HG02870 (cell line): ENCODE results near the gene QRICH1.
A peak's percentile ranks its signal among the peaks of the same experiment; 100 is the strongest.

Source experiments
- ATAC-seq: cut with Tn5 transposase; IDR thresholded peaks from one replicate; pipeline ENCODE4 v1.9.1; 2021; ENCODE audit warnings: mild to moderate bottlenecking, moderate library complexity; ENCODE audit not compliant: unreplicated experiment

Gene QRICH1

GRCh38 chr3:48999085-48999858, 94.6 kb downstream of the QRICH1 start:
- no peak for ATAC-seq

- no peak for ATAC-seq
Observed at GRCh38 chr3:48997714-48998637, 95.9 kb downstream of the QRICH1 start.

GRCh38 chr3:48997102-48997635, 96.7 kb downstream of the QRICH1 start:
- ATAC-seq, result no peak

- no peak for ATAC-seq
Observed at GRCh38 chr3:48996640-48997039, 97.2 kb downstream of the QRICH1 start.

- ATAC-seq, result no peak
Observed at GRCh38 chr3:48993834-48994233, 100.0 kb downstream of the QRICH1 start.

DNA sequence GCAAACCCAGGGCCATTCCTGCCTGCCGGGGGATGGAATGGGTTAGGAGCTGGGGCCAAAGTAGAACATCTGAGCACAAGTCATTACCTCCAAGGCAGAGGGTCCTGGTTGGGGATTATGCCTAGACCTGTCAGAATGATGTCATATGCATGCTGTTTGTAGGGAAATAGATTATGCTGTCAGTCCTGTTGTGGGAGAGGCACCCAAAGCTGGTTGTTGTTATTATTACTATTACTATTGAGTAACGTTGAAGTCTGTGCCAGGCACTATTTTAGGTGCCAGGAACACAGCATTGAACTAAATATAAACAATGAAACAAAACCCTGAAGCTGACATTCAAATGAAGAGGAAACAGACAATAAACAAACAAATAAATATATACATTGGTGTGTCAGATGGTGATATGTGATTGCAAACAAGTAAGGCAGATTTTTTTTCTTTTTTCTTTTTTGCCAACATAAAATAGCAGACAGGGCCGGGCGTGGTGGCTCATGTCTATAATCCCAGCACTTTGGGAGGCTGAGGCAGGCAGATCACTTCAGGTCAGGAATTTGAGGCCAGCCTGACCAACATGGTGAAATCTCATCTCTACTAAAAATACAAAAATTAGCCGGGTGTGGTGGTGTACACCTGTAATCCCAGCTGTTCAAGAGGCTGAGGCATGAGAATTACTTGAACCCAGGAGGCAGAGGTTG, 101.9 kb downstream of the QRICH1 start:
- ATAC-seq, result no peak

GRCh38 chr3:48990636-48991469, 103.0 kb downstream of the QRICH1 start:
- peak; percentile 14 for ATAC-seq

DNA sequence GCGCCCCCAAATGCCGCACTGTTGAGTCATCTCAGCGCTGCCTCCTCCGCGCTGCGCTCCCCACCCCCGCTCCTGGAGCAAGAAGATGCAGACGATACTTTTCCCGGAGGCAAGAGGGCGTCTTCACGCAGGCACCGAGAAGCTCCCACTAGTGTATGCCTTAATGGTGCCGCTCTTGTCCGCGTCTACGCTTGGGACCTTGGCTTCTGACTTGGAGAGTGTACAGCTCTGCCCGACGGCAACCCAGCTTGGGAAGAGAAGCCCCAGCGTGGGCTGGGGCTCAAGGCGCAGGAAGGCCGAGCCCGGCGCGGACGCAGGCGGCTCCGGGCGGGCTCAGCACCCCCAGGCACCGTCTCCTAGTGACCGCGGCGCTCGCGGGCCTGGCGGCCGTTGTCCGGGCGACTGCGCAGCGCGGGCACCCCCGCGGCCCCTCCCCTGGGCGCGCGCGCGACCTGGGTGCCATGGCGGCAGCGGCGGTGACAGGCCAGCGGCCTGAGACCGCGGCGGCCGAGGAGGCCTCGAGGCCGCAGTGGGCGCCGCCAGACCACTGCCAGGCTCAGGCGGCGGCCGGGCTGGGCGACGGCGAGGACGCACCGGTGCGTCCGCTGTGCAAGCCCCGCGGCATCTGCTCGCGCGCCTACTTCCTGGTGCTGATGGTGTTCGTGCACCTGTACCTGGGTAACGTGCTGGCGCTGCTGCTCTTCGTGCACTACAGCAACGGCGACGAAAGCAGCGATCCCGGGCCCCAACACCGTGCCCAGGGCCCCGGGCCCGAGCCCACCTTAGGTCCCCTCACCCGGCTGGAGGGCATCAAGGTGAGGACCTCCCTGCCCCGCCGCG, 103.9 kb downstream of the QRICH1 start, which contains the start of gene P4HTM:
P4HTM (plus strand) TSS at position 446 of the 840 bp plus-strand sequence; CDS start at position 462, 16 bp downstream.
- ATAC-seq, result peak; percentile 44

GRCh38 chr3:48989126-48989795, 104.6 kb downstream of the QRICH1 start:
- no peak for ATAC-seq

- ATAC-seq, result no peak
Observed at GRCh38 chr3:48985831-48986376, 108.0 kb downstream of the QRICH1 start.

GRCh38 chr3:48984663-48985062, 109.2 kb downstream of the QRICH1 start:
- no peak for ATAC-seq

DNA sequence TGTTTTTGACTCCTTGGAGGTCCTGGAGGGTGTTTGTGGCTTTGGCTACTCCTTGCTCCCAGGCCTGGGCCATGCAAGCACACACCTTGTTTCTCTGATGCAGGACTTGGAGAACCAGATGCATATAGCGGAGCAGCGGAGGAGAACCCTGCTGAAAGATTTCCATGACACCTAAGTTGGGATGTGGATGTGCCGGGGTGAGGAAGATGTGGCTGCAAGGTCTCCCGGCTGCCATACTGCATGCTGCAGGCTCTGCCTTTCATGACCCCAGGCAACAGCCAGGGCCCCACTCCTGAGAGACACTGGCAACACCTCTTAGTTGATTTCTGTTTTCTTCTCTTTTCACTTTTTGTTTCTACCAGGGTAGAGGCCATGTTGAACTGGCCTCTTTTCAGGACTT, 110.8 kb downstream of the QRICH1 start:
- ATAC-seq, result no peak

DNA sequence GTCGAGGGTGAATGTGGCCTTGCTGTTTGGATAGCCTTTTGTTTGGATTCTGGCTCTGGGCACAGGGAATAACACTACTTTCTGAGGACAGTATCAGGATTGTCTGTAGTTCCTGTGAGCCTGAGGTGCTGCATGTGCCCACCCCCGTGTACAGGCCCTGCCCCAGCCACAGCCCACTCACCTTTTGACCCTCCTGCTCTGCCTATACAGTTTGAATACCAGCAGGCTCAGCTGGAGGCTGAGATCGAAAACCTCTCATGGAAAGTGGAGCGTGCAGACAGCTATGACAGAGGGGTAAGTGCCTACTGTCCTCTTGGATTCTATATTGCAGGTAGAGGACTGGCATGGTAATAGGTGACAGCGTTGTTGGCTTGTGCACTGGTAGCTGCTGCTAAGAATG, 111.2 kb downstream of the QRICH1 start:
- ATAC-seq, result no peak

DNA sequence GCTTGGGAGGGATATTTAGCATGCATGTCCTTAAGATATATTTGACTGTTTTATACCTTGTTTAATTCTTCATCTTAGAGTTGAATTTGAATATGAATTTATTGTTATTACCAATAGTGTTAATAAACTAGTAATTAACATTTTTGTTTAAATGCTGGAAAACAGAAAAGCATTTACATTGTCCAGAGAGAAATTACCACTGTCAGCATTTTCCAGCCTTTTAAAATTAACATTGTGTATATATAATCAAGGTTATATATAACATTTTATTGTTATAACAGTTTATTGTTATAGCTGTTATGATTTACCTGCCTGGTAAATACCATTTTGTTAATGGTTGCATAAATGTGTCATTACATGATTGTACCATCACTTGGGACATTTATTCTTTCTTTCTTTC, 111.9 kb downstream of the QRICH1 start:
- no peak for ATAC-seq

- no peak for ATAC-seq
Observed at GRCh38 chr3:48980295-48980694, 113.6 kb downstream of the QRICH1 start.
